Measurements from ENCODE around the gene ANXA2. TPM values are rescaled to one million over a fixed set of nuclear protein-coding genes. Genes with fewer than 3 reads are reported as not detected.

ANXA2 gene
- total and polyA plus RNA-seq, 9 donors, result 118 to 910 (median 237) TPM

GRCh38 chr15:60400944-60401343 is 3.2 kb upstream of the ANXA2 start:
- intact Hi-C loops (cut with DNase I), result no loop called here
- H3K4me3 ChIP-seq, result no peak overlapping the region
- TF ChIP-seq EP300 (IDR thresholded peaks at IDR 0.05) (no peak), POLR2A (IDR thresholded peaks at IDR 0.05) (no peak)
- no peak for DNase-seq
- 31 to 46% (median 32%) methylated on average over 3 of the region's 3 CpGs for WGBS, 3 donors
- no peaks in the 10 kb centered on the region for H3K9me3 ChIP-seq
- H3K27ac ChIP-seq, result no peak overlapping the region
- no peaks in the 10 kb centered on the region for H3K36me3 ChIP-seq
- no peaks in the 10 kb centered on the region for H3K27me3 ChIP-seq
- peaks cover 1% of the 10 kb centered on the region for H3K4me1 ChIP-seq (ENCODE audit: insufficient read depth)

GRCh38 chr15:60399931-60400330 is 2.1 kb upstream of the ANXA2 start:
- intact Hi-C loops (cut with DNase I), result no loop called here
- DNase-seq, result no peak
- Histone ChIP-seq H3K4me1 (ENCODE audit: insufficient read depth) (peaks cover 1% of the 10 kb centered on the region), H3K9me3 (no peaks in the 10 kb centered on the region), H3K27me3 (no peaks in the 10 kb centered on the region), H3K27ac (no peak overlapping the region), H3K36me3 (no peaks in the 10 kb centered on the region), H3K4me3 (no peak overlapping the region)
- WGBS, 3 donors, result 19 to 26% (median 25%) methylated on average over 1 of the region's 1 CpG
- TF ChIP-seq, protein P1, sequence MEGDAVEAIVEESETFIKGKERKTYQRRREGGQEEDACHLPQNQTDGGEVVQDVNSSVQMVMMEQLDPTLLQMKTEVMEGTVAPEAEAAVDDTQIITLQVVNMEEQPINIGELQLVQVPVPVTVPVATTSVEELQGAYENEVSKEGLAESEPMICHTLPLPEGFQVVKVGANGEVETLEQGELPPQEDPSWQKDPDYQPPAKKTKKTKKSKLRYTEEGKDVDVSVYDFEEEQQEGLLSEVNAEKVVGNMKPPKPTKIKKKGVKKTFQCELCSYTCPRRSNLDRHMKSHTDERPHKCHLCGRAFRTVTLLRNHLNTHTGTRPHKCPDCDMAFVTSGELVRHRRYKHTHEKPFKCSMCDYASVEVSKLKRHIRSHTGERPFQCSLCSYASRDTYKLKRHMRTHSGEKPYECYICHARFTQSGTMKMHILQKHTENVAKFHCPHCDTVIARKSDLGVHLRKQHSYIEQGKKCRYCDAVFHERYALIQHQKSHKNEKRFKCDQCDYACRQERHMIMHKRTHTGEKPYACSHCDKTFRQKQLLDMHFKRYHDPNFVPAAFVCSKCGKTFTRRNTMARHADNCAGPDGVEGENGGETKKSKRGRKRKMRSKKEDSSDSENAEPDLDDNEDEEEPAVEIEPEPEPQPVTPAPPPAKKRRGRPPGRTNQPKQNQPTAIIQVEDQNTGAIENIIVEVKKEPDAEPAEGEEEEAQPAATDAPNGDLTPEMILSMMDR (IDR thresholded peaks at IDR 0.05), result no peak
- TF ChIP-seq POLR2A (IDR thresholded peaks at IDR 0.05), result no peak
- TF ChIP-seq EP300 (IDR thresholded peaks at IDR 0.05), result no peak

DNA sequence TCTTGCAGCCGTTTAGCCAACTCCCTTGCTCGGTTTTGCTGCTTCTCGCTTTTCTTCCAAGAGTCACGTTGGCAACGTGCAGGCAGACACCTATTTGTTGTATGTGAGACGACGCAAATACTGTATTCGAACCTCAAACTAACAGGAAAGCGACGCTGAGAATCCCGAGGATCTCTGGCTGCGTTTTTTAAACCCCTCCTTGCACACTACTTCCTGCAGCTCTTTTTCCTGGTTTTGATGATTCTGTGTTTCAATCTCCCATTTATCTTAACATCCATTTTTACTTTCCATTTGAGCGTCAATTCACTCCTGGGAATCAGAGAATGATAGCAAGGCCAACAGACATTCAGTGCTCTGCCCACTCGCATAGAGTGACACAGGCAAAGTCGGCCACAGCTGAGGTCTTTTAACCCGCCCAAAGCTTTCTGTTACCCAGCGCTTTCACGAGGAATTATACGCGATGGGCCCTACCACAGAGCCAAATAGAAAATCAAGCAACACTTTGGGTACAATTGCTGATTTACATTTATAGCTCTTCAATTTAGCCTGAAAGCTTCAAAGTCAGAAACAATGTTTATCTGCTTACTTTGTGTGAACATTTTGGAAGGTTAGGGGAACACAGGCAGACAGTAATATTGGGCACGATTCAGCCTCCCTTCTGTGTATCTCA is 1.6 kb upstream of the ANXA2 start:
- H3K9me3 ChIP-seq, result no peaks in the 10 kb centered on the region
- WGBS, 3 donors, result 22 to 32% (median 30%) methylated on average over 21 of the region's 21 CpGs
- intact Hi-C loops (cut with DNase I), result no loop called here
- H3K27ac ChIP-seq, result peak overlapping the region in 1 of 2 donors; percentile 40
- TF ChIP-seq EP300 (IDR thresholded peaks at IDR 0.05), result no peak
- TF ChIP-seq, protein P1 (IDR thresholded peaks at IDR 0.05), result no peak
- no peak for TF ChIP-seq POLR2A (IDR thresholded peaks at IDR 0.05)
- H3K36me3 ChIP-seq, result no peaks in the 10 kb centered on the region
- peak in 3 of 5 donors; percentile 44 to 55 (median 45) for DNase-seq
- H3K4me3 ChIP-seq, result no peak overlapping the region
- H3K27me3 ChIP-seq, result no peaks in the 10 kb centered on the region
- peaks cover 2% of the 10 kb centered on the region for H3K4me1 ChIP-seq (ENCODE audit: insufficient read depth)

- peak; percentile 40 to 71 (median 61) for DNase-seq
- Histone ChIP-seq H3K27ac (peak overlapping the region; percentile 86 to 94), H3K27me3 (no peaks in the 10 kb centered on the region), H3K36me3 (no peaks in the 10 kb centered on the region), H3K4me3 (peak overlapping the region; percentile 94), H3K9me3 (no peaks in the 10 kb centered on the region), H3K4me1 (ENCODE audit: insufficient read depth) (peaks cover 12% of the 10 kb centered on the region)
- 1 to 2% (median 2%) methylated on average over 21 to 37 of the region's 37 CpGs for WGBS, 3 donors
- intact Hi-C loops (cut with DNase I), result no loop called here
- peak; percentile 19 for TF ChIP-seq POLR2A (IDR thresholded peaks at IDR 0.05)
- TF ChIP-seq, protein P1 (IDR thresholded peaks at IDR 0.05), result no peak
- no peak for TF ChIP-seq EP300 (IDR thresholded peaks at IDR 0.05)
Measured at GRCh38 chr15:60396958-60397771, 621 bp downstream of the ANXA2 start.

Data from ovary (tissue), 9 donors.